ENCODE data around the gene MRPS10.
"Not testable (repeated sequence)": the region's sequence is repeated elsewhere in the genome, so short reads cannot be mapped to it uniquely, and the experiment has no call there.

MRPS10 gene

DNA sequence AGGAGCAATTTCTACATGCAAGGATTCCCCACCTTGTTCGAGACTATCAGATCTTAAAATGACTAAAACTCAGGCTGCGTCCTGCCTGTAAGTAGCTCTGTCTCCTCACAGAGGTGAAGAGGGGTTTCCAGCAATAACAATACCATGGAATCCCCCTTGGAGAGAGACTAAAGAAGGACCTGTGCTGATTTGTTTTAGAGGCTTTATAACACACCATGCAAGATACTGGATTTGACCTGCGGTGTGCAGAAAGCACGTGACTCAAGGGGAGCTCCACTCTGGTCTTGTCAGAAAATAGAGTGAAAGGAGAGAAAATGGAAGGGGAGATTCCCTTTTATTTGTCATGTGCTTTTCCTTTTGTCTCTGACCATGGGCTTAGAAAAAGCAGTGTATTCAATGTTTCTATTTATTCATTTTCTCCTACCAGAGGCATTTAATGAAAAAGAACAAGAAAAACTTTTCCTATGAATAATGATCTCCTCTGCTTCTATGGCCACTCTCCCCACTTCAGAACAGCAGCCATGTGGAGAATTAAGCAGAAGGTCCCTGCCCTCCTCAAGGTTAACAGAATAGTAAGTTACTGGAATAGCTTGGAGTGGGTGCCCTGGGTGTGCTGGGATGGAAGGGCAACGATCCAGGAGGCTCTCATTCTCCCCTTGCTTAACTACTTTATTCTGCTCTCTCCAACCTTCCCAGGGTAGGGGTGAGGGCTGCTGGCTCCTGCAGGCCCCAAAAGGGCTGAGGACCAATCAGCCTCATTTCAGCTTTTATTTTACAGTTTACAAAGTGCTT is 19.2 kb upstream of the MRPS10 start:
- DNase-seq, result no peak

DNA sequence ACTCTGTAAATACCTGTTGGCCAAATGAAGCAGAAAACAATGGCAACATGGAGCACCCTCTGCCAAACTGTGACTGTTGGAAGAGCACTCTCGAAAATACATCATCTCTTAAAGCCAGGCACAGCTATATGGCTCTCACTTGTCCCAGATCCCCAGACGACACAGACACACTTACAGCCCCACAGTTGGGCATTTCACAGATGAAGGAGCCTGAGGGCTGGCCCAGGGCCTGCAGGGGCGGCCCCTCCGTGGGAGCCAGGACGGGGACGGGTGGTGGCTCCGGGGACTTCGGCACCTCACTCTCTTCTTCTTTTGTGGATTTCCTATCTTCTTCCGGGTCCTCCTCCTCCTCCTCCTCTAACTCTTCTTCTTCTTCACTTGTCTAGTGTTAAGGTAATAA is 18.4 kb upstream of the MRPS10 start:
- no peak for DNase-seq

DNA sequence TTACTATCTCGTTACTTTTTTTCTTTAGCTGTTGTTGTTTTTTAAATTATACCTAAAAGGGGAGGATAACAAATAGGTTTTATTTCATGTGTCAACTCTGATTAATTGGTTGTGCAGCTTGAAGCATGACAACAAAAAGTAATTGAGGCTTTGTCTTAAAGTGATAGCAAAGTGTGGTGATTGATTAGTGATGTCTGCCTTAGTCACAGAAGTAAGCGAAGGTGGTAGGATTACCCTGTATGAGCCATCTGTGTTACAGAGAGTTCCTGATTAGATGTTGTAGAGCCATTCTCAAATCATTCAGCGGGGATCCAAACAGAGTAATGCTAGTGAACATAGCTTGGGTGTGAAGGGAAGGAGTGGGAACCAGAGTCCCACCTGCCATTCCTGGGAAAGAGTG is 14.4 kb upstream of the MRPS10 start:
- no peak for DNase-seq

DNA sequence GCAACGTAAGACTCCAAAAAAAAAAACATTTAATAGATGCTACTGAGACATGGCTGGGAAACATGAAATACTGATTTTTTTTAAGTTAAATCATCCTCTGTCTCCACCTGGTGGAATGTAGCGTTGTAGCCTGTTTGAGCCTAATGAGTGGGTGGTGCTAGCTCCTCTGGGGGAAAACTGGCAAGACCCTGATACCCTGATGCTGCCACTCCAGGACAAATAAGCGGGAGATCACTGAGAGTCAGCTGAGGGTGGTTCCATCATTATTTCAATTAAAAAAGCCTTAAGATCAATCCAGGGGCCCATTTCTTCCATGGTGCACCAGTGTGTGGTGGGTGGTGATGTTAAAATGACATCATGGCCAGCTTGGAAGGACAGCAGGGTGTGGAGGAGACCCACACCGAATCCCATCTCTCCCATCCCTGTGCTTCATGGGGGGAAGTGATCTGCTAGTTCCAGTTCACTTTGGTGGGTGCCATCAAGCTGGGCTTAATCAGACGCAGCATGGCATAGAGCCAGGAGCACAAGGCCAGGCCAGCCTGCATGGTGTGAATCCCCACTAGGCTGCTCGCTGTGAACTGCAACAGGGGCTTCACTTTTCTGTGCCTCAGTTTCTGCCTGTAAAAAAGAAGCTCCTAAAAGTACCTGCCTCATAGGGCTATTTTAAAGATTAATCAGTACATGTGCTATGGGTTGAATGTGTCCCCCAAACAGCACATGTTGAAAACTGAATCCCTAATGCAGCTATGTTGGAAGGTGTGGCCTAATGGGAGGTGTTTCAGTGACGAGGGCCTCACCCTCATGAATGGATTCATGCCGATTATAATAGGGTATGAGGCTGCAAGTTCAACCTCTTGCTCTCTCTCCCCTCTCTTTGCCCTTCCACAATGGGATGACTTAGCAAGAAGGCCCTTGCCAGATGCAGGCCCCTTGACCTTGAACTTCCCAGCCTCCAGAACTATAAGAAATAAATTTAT is 13.0 kb upstream of the MRPS10 start:
- DNase-seq, result no peak

DNA sequence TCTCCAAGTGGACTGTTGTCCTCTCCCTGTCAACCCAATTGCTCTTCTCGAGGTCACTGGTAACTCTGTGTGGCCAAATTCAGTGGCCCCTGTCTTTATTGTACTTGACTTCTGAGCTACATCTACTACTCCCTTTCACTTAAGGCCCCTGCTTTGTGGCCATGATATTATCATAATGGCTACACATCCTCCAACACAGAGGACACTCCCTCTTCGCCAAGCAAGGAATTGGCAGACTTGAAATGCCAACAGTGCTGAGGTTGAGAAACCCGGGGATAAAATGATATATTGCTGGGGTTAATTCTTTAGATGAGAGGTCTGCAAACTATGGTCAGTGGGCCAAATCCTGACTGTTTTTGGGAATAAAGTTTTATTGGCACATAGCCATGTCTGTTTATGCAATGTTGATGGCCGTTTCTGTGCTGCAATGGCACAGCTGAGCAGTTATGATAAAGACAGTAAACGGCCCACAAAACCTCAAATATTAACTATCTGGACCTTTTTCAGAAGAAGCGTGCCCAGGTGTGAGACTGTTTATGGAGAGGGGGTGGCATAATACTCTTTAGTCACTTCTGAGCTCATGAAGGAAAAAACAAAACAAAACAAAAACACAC is 12.0 kb upstream of the MRPS10 start:
- DNase-seq, result no peak

DNA sequence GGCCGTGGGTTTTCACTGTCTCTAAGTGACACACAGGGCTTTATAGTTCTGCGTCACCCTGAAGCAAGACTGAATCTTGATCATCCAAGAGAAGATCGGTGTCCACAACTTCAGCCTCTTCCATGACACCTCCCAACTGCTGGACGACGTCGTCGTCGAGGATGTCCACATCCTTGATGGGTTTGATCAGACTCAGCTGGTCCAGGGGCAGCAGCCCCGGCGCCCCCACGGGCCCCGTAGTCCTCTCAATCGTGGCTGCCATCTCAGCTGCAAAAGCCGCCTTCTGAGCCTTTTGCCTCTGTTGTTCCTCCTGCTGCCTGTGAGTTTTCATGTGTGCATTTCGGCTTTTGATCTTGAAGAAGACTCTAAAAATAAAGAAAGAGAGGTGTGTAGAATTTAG is 10.6 kb upstream of the MRPS10 start:
- no peak for DNase-seq

DNA sequence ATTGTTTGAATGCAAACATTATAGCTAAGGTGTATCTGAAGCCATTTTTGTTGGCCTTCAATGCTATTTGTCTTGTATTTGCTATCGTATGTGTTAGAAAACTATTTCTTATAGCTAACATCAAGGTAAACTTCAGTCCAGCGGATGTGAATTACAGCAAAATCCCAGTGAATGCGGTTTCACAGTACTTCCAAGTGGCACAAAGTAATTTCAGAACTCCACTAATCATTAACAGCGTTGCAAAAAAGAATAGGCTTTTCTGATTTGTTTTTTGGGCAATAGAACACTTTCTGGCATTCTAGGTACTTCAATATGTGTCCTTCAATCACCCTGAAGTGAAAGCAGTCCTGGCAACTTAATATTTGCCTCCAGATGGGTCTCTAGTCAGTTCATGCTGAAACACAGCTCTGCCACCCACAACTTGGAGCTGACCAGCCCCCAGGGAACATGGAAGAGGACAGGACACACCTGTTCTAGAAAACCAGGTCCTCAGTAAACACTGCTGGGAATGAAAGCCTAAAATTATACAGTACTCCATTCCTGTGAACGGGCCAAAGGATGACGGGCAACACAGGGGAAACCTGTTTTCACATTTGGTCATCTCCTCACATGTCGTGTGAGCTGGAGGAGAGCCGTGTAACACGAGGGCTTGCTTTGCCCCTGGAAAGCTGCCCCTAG is 9.7 kb upstream of the MRPS10 start:
- no peak for DNase-seq

DNA sequence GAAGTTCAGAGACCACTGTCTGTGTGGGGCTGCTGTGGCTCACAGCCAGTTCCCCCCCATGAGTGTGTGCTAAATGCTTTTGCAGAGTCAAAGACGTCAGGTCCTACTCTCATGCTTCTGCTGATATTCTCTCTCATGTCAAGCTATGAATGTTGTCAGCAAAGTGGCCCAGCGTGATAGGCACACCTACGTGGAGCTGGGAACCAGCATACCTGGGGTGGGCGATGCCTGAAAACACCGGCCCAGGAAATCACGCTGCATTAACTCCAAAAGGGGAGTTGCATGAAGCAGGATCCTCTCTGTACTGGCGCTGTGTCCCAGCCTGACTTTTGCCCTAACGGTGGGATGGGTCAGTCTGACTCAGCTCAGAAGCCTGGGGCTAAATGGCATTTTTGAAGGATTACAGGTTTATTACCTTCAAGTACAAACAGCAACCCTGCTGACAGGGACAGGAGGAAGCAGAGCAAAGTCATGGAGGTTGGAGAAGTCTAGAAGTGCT is 9.0 kb upstream of the MRPS10 start:
- DNase-seq, result no peak

DNA sequence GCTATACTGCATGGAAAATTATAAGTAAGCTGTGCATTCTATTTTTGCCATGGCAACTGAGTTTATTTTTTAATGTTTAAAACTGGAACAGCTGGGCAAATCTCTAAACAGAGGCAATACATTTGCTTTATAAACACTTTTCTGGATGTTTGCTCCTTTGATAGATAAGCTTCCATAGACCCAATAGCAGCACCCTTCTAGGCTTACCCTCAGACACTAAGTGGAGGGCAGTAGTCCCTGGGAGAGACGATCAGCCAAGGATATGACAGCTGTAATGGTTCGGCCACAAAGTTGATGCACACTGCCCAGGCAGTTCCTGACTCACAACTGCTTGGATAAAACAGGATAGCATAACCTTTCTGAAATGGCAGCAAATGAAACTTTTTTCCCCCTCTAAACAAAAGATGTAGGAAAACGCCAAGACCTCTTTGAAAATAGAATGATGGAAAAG is 8.5 kb upstream of the MRPS10 start:
- DNase-seq, result no peak

DNA sequence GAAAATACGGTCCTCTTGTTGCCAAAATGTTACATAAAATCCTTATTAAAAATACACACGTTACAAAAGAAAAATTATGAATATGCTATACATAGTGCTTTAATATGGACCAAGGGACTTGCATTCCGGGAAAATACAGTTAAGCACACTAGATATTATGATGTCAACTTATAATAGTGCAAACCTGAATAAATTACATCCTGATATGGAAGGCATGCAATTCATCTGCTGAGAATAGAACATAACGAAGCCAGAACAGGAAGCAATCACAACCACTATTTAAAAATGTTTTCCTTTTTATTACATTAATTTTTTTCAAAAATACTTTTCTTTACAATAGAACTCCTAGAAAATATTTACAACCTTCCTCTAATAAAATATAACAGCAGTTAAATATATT is 7.8 kb upstream of the MRPS10 start:
- no peak for DNase-seq

DNA sequence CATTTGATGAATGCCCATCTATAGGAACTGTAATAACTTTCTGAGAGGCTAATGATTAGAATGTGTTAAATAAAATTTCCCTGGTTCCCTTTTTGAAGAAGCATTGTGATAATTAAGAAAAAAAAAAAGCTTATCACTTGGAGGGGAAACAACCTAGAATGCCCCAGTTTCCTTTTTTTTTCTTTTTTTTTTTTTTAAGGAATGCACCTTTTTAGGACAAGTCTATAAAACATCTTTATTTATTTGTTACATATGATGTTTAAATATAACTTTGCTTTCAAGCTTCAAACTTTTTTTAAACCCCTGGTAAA is 7.3 kb upstream of the MRPS10 start:
- DNase-seq, result no peak

DNA sequence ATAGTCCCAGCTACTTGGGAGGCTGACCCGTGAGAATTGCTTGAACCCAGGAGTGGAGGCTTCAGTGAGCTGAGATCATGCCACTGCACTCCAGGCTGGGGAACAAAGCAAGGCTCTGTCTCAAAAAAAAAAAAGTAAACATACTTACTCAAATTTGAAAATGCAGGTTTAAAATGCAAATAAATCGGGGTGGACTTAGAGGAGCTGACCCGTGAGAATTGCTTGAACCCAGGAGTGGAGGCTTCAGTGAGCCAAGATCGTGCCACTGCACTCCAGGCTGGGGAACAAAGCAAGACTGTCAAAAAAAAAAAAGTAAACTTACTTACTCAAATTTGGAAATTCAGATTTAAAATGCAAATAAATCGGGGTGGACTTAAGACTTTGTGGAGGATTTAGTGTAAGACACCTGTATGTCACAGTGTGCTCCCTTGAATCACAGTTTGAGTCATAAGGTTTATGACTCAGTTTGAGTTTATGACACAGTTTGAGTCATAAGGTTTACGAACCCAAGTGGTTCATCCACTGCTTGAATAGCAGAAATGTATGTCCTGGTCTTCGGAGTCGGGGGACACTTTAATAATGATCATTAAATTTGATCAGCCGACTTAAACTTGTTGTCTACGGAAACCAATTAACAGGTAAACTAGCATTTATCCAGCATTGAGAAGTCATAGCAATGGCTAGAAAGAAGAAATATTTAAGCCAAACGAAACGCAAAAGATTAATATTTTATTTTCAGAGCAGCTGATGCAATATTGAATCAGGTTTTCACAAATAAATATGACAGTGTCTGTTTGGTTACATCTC is 6.8 kb upstream of the MRPS10 start:
- DNase-seq, result no peak

DNA sequence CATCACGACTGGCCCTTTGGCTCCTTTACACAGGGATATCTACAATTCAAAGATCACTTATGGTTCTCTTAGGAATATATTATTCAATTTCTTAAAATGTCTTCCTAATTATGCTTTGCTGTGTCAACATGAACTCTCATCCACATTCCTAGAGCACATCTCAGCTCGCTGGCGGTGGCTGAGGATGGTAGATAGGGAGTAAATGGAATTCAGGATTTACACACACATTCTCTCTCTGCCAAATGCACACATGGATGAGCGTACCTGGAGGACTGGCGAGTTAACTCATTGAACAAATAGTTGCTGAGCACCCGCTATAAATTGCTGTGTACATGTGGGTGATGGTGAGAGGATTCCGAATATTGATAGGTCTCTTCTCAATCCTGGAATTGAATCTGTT is 4.8 kb upstream of the MRPS10 start:
- no peak for DNase-seq

DNA sequence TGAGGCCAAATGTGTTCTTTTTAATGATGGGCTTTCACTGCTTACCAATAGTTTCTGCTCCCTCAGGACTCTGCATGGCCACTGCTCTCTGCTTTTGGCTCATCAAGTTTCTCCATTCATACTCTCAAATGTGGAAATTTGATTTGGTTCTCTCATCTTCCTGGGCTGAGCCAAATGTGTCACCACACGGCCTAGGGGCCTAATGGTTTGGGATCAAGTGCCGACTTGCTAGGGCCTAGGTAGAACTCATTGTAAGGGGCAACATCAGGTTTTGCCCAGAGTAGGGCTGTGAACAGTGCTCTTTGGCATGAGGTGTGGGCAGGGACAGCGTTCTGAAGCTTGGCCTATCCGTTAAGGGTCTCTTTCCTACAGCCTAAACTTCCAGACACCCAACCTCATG is 3.9 kb upstream of the MRPS10 start:
- DNase-seq, result no peak

DNA sequence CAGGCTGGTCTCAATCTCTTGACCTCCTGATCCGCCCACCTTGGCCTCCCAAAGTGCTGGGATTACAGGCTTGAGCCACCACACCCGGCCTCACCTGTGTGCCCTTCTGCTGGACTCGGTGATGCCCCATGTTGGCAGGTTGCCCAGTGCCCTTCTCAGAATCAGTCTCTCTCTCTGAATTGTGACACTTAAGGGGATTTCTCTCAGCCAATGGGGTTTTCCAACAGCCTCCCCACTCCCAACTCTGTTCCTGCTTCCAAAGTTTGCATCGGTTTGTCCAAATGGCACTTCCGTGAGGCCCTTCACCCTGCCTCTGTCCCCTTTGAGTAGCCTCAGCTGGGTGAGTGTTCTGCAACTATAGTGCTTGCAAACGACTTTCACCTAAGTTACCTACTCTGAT is 3.1 kb upstream of the MRPS10 start:
- no peak for DNase-seq

DNA sequence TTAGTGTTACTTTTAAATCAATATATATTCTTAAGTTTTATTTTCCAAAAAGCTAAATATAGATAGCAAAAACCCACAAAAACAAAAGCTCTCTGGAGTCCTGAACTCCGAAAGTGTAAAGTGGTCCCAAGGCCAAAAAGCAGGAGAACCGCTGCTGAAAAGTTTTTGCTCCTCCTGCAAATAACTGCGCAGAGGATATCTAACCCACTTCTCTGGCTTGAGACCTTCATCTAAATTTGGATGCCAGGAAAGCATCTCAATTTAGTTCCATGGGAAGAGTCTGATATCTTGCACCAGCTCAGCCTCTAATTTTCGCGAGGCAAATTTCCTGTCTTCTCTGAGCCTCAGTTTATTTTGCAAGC is 523 bp downstream of the MRPS10 start:
- DNase-seq, result no peak

DNA sequence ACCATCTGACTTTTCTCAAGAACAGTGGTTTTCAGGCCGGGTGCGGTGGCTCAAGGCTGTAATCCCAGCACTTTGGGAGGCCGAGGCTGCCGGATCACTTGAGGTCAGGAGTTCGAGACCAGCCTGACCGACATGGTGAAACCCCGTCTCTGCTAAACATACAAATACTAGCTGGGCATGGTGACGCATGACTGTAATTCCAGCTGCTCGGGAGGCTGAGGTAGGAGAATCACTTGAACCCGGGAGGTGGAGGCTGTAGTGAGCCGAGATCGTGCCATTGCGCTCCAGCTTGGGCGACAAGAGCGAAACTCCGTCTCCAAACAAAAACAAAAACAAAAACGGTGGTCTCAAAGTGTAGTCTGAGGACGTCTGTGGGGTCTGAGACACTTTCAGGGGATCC is 1.2 kb downstream of the MRPS10 start:
- DNase-seq, result not testable (repeated sequence)

DNA sequence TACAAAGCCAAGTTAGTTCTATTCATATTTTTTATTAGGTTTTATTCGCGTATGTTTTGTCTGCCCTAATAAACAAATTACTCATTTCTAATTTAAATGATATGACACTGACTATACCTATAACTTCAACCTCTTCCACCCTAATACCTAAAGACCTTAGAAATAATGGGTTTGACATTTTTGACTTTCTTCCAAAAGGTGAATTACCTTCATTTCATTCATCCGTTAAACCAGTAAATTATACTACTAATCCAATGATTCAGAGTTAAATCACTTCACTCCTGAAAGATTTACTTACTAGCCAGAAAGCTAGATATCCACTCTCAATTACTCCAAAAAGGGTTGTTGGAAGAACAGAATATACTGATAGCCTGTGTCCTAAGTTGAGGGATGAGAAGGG is 5.2 kb downstream of the MRPS10 start:
- no peak for DNase-seq

DNA sequence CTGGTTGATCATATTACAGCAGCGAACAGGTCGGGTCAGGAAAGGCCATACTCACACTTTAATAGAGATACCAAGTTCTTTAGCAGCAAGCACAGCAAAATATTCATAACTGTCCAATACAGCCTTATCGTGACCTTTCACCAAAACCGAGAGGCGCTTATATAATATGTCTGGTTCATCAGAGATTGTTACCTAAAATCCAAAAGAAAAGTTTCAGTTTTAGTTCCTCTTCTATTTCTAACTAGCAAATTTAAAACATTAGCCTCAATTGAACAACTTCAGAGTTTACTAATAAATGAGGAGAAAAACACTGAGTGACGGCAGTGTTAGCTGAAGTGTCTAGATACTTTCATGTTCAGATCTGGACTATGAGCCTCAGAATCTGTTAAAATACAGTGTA is 5.9 kb downstream of the MRPS10 start:
- DNase-seq, result no peak

DNA sequence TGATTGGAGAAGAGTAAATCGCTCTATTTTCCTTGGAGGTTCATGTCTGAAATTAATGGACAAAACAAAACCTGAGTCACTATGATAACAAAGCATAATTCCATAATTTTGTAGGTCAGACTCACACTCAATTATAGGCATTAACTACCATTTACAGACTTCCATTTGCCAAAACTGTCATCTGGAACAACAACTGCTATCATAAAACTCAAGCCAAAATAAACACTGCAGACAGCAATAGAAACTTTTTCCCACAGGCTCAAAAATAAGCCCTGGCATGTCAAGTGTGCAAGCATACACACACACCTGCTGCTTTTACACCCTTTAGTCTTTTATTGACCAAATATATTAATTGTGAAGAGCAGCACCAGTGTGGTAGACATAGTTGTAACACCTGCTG is 7.1 kb downstream of the MRPS10 start:
- no peak for DNase-seq

DNA sequence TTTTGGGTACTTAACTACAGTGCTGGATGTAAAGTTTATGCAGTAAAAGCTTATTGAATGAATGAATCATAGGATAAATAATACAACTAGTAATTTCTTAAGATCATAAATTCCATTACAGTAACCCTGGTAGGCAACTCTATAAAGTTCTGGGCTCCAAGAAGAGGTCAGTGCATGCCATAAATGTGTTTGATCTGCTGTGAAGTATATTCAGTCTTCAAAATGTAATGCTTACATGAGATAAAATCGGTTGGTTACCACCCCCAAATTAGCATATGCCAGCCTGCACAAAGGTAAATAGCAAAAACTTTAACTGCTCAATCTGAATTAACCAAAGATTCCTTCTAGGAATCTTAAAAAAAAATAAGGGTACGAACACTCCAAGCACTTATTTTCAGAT is 10.1 kb downstream of the MRPS10 start:
- not testable (repeated sequence) for DNase-seq

DNA sequence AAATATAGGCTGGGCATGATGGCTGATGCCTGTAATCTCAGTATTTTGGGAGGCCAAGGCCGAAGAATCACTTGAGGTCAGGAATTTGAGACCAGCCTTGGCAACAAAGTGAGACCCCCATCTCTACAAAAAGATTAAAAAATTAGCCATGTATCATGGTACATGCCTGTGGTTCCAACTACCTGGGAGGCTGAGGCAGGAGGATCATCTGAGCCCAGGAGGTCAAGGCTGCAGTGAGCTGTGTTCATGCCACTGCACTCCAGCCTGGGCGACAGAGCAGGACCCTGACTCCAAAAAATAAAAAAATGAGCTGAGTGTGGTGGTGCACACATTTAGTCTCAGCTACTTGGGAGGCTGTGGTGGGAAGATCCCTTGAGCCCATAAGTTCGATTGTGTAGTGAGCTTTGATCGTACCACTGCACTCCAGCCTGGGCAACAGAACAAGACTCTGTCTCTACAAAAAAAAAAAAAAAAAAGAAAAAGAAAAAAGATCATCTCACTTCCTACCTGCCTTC is 12.8 kb downstream of the MRPS10 start:
- no peak for DNase-seq
